Kidney (tissue), 14 donors: ENCODE measurements around the gene RNF212. TPM values are rescaled to one million over a fixed set of nuclear protein-coding genes. Genes with fewer than 3 reads are reported as not detected.
A peak's percentile ranks its signal among the peaks of the same experiment; 100 is the strongest.
"Not testable (repeated sequence)": the region's sequence is repeated elsewhere in the genome, so short reads cannot be mapped to it uniquely, and the experiment has no call there.

ENCODE experiments used
- DNase-seq, 5 donors: peaks; one replicate each; pipeline ENCODE4 v3.0.0-alpha.2; 2013 to 2020
- FAIRE-seq: peaks from 2 replicates; lab custom pipeline; 2012; peaks lifted over from hg19 to GRCh38; lab: Jason Lieb, UNC
- H3K27ac ChIP-seq, 2 donors: one replicate each; pipeline ENCODE4 v1.7.0; 2013; ENCODE audit warnings: low read depth in 2 of 2, low read length in 2 of 2, inconsistent platforms in 1 of 2
- H3K27me3 ChIP-seq: one replicate; pipeline ENCODE4 v1.7.1; 2013; ENCODE audit warnings: low read length, inconsistent platforms; ENCODE audit not compliant: control insufficient read depth, insufficient read depth
- H3K36me3 ChIP-seq, 3 donors: one replicate each; pipeline versions ENCODE4 v1.7.0 to v1.7.1; 2013; ENCODE audit warnings: low read length in 3 of 3, control low read depth in 1 of 3, inconsistent platforms in 1 of 3; ENCODE audit not compliant: insufficient read depth in 3 of 3, control insufficient read depth in 2 of 3
- H3K4me1 ChIP-seq, 3 donors: one replicate each; pipeline versions ENCODE4 v1.7.0 to v1.7.1; 2013; ENCODE audit warnings: low read length in 3 of 3, inconsistent platforms in 1 of 3, low read depth in 1 of 3; ENCODE audit not compliant: control insufficient read depth in 2 of 3, insufficient read depth in 2 of 3
- H3K4me3 ChIP-seq, 3 donors: one replicate each; pipeline versions ENCODE4 v1.7.0 to v1.8.1; 2013; ENCODE audit warnings: low read length in 3 of 3, control low read depth in 1 of 3, inconsistent platforms in 1 of 3
- H3K9ac ChIP-seq, 3 donors: one replicate each; pipeline versions ENCODE4 v1.7.0 to v1.7.1; 2013; ENCODE audit warnings: low read length in 3 of 3, control low read depth in 1 of 3, inconsistent platforms in 1 of 3
- H3K9me3 ChIP-seq, 3 donors: one replicate each; pipeline versions ENCODE4 v1.7.0 to v1.7.1; 2013; ENCODE audit warnings: low read length in 3 of 3, control low read depth in 1 of 3, inconsistent platforms in 1 of 3; ENCODE audit not compliant: control insufficient read depth in 2 of 3, insufficient read depth in 1 of 3
- intact Hi-C: fragments of 100-400 bp; cut with DNase I; formaldehyde crosslinking; loops from one replicate; pipeline ENCODE4 v1.11.1; 2022
- polyA plus RNA-seq: library from polyadenylated mRNA; stranded (reverse); fragments of 350-450 nt; fragmentation: Illumina TruSeq; extraction: RNeasy Lipid Tissue Mini Kit (QIAGEN cat#74804); gene quantifications from one replicate; pipeline ENCODE4 v1.2.3, GENCODE V29; 2014; ENCODE audit warnings: low read depth, low replicate concordance; ENCODE audit not compliant: insufficient read depth
- total RNA-seq: library from RNA; stranded (reverse); fragmentation: NEBNext Ultra II Directional; extraction: Animal tissue kit (Norgen Biotek cat#: 25700); gene quantifications from one replicate; pipeline ENCODE4 v1.2.1, GENCODE V29; 2021
- TF ChIP-seq, protein P1 (sequence below): IDR thresholded peaks from 3 replicates; pipeline ENCODE4 v1.5.1; 2012; ENCODE audit warnings: mild to moderate bottlenecking, moderate library complexity, borderline replicate concordance; ENCODE audit not compliant: insufficient read depth; ENCODE audit errors: extremely low read depth
- donor health status: control.
- donor health status: control.
- donor health status: control.
- donor health status: control.
- donor health status: control.
- donor health status: DM: yes; HTN: yes; CAD: no.
- donor health status: Normal renal cell carcinoma (clear cell type).

The RNF212 gene
- total and polyA plus RNA-seq, 2 donors from 2014 or later = 5.3 to 20.8 TPM

DNA sequence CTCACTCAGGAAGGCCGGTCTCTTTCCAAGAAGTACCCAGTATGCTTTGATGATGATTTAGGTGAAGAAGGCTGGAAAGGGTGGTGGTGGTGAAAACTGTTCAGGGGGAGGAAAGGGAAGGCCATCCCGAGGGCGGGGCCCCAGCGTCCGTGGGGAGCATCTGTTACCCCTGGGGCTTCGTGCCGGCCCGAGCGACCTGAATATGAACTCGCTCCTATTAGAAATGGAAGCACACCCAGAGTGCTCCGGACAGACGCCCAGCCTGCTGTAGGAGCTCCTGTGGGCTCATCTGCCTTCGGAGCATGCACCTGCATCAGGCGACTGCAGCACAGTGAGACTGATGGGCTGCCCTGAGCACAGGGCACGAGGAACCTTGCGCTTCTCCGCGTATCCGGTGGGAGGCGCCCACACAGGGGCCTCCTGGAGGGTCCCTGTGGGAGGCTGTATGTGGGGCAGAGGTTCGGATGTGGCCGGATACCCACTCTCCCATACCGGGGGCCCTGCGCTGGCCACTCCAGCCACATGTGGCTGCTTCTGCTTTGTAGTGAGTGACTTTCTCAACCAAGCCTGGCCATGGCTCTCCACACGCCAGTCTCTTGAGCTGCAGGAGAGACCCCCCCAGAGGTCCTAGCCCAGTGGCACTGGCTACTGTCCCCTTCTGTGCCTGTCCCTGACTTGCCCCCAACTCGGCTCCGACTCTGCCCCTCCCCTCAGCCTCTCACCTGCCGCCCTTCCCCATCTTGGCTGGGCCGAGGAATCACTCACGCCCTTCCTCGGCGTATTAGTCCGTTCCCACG, 65.2 kb downstream of the RNF212 start:
- H3K27ac ChIP-seq = no peak overlapping the region
- peak in 2 of 5 donors; percentile 49 to 64 for DNase-seq
- H3K36me3 ChIP-seq = no peaks in the 10 kb centered on the region
- TF ChIP-seq, protein P1, sequence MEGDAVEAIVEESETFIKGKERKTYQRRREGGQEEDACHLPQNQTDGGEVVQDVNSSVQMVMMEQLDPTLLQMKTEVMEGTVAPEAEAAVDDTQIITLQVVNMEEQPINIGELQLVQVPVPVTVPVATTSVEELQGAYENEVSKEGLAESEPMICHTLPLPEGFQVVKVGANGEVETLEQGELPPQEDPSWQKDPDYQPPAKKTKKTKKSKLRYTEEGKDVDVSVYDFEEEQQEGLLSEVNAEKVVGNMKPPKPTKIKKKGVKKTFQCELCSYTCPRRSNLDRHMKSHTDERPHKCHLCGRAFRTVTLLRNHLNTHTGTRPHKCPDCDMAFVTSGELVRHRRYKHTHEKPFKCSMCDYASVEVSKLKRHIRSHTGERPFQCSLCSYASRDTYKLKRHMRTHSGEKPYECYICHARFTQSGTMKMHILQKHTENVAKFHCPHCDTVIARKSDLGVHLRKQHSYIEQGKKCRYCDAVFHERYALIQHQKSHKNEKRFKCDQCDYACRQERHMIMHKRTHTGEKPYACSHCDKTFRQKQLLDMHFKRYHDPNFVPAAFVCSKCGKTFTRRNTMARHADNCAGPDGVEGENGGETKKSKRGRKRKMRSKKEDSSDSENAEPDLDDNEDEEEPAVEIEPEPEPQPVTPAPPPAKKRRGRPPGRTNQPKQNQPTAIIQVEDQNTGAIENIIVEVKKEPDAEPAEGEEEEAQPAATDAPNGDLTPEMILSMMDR = no peak
- H3K27me3 ChIP-seq = peaks cover 5% of the 10 kb centered on the region
- no peaks in the 10 kb centered on the region for H3K9me3 ChIP-seq
- intact Hi-C loops = no loop called here
- H3K4me1 ChIP-seq = peaks cover 0 to 9% (median 0%) of the 10 kb centered on the region in 3 donors
- no peak overlapping the region for H3K4me3 ChIP-seq
- H3K9ac ChIP-seq = no peak overlapping the region
- no peak for FAIRE-seq

DNA sequence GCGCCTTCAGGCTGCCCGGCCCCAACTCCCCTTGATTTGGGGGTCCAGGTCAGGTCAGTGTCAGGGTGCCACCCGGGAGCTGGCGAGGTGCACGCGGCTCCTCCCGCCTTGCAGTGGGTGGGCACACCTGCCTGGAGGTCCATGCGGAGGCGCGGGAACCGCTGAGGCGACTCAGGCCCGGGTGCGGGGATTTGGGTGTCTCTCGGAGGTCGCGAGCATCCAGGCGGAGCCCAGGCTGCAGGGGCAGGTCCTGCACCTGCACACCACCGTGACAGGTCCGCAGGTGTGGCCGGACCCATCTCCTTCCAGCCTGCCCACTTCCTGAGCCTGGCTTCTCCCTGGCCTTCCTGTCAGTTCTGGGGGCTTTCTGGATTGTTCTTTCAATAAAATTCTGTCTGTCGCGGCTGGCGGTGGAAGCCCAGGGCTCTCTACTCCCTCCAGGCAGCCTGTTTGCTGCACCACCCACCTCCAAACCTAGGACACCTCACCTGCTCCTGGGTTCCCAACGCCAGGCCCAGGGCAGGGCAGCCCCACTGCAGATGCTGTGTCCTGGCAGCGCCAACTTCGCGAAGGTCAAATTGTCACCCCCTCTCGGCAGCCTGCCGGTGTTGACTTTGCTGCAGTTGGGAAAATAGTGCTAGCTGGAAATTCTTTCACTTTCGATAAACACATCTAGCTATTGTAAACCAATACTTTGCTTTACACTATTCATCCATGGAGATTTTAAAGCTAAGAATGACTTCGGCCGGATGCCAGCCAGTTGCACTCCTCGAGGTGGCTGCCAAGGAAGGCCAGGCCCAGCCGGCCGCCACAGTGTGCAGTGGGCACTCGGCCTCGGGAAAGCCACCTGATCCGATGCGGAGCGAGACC, 66.0 kb downstream of the RNF212 start:
- TF ChIP-seq, protein P1 = no peak
- peaks cover 6% of the 10 kb centered on the region for H3K27me3 ChIP-seq
- FAIRE-seq = no peak

DNA sequence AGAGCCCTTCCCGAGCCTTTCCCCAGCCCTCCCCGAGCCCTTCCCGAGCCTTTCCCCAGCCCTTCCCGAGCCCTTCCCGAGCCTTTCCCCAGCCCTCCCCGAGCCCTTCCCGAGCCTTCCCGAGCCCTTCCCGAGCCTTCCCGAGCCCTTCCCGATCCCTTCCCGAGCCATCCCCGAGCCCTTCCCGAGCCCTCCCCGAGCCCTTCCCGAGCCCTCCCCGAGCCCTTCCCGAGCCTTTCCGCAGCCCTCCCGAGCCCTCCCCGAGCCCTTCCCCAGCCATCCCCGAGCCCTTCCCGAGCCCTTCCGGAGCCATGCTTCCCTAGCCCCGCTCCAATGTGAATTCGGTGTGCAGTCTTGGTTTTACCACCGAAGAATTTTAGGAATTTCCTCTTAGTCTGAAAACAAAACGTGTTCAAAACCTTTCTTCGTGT, 66.8 kb downstream of the RNF212 start:
- H3K27ac ChIP-seq = peak overlapping the region in 1 of 2 donors; percentile 7
- H3K27me3 ChIP-seq, H3K4me1 ChIP-seq, intact Hi-C loops, H3K9ac ChIP-seq, H3K36me3 ChIP-seq, H3K9me3 ChIP-seq, FAIRE-seq: not testable (repeated sequence)
- peak overlapping the region in 1 of 3 donors; percentile 37 for H3K4me3 ChIP-seq
- DNase-seq = peak; percentile 84 to 91 (median 86)

More for the DNA sequence above, 66.0 kb downstream of the RNF212 start:
- H3K9me3 ChIP-seq = no peaks in the 10 kb centered on the region
- intact Hi-C loops = no loop called here
- H3K4me1 ChIP-seq = peaks cover 0 to 8% (median 0%) of the 10 kb centered on the region in 3 donors
- H3K9ac ChIP-seq = no peak overlapping the region
- H3K36me3 ChIP-seq = no peaks in the 10 kb centered on the region
- peak overlapping the region in 1 of 2 donors; percentile 7 for H3K27ac ChIP-seq
- peak in 3 of 5 donors; percentile 10 to 81 (median 69) for DNase-seq
- peak overlapping the region in 1 of 3 donors; percentile 37 for H3K4me3 ChIP-seq
